GM19240 (cell line): ENCODE results near the gene EFCC1.
"Not testable (repeated sequence)": the region's sequence is repeated elsewhere in the genome, so short reads cannot be mapped to it uniquely, and the experiment has no call there.

Source experiments
- DNase-seq: peaks from one replicate; pipeline ENCODE4 v3.0.0; 2011; ENCODE audit warnings: low spot score; ENCODE audit not compliant: insufficient read length

The EFCC1 gene

GRCh38 chr3:129054605-129055104 is 53.6 kb downstream of the EFCC1 start:
- DNase-seq, result no peak

- DNase-seq, result no peak
Measured at GRCh38 chr3:129056451-129057173, 55.5 kb downstream of the EFCC1 start.

GRCh38 chr3:129057249-129057648 is 56.1 kb downstream of the EFCC1 start:
- DNase-seq, result no peak

- no peak for DNase-seq
Measured at GRCh38 chr3:129058441-129059200, 57.5 kb downstream of the EFCC1 start.

GRCh38 chr3:129059311-129059958 is 58.3 kb downstream of the EFCC1 start:
- no peak for DNase-seq

GRCh38 chr3:129060276-129061022 is 59.3 kb downstream of the EFCC1 start, which contains the start of gene GP9:
Gene GP9, plus strand, starts transcription at chr3:129060779. Its CDS starts 961 bp downstream, at chr3:129061740.
- no peak for DNase-seq

GRCh38 chr3:129061023-129061887 is 60.2 kb downstream of the EFCC1 start:
- no peak for DNase-seq

- DNase-seq, result no peak
Measured at GRCh38 chr3:129061888-129062834, 61.1 kb downstream of the EFCC1 start.

GRCh38 chr3:129063091-129063640 is 62.1 kb downstream of the EFCC1 start:
- DNase-seq, result no peak

- DNase-seq, result no peak
Measured at GRCh38 chr3:129063841-129064482, 62.9 kb downstream of the EFCC1 start.

GRCh38 chr3:129065016-129065719 is 64.1 kb downstream of the EFCC1 start:
- no peak for DNase-seq

- no peak for DNase-seq
Measured at GRCh38 chr3:129065720-129066073, 64.6 kb downstream of the EFCC1 start.

GRCh38 chr3:129067719-129068118 is 66.6 kb downstream of the EFCC1 start:
- not testable (repeated sequence) for DNase-seq

- DNase-seq, result no peak
Measured at GRCh38 chr3:129068291-129068886, 67.3 kb downstream of the EFCC1 start.

- DNase-seq, result not testable (repeated sequence)
Measured at GRCh38 chr3:129069313-129070085, 68.4 kb downstream of the EFCC1 start.

- DNase-seq, result no peak
Measured at GRCh38 chr3:129070086-129070885, 69.2 kb downstream of the EFCC1 start.
